Activated T-cell treated with anti-CD3 and anti-CD28 coated beads for 24 hours (primary cell): ENCODE measurements around the gene OR11H6.
"Not testable (repeated sequence)": the region's sequence is repeated elsewhere in the genome, so short reads cannot be mapped to it uniquely, and the experiment has no call there.

Experiments used
- DNase-seq: peaks from one replicate; pipeline ENCODE4 v3.0.0-alpha.2; 2020; ENCODE audit warnings: low read depth

OR11H6 gene

GRCh38 chr14:20262642-20263128, 39.2 kb downstream of the OR11H6 start:
- DNase-seq, result no peak

GRCh38 chr14:20264361-20264760, 40.9 kb downstream of the OR11H6 start:
- DNase-seq, result not testable (repeated sequence)

- no peak for DNase-seq
Measured at GRCh38 chr14:20274062-20274461, 50.6 kb downstream of the OR11H6 start.
